Right atrium auricular region (tissue), 2 donors: ENCODE results near the gene AKAP13. TPM values are rescaled to one million over a fixed set of nuclear protein-coding genes. Genes with fewer than 3 reads are reported as not detected.

Source experiments
- DNase-seq: peaks from one replicate; pipeline ENCODE4 v3.0.0-alpha.2; 2019; ENCODE audit warnings: low spot score
- H3K27ac ChIP-seq, 2 donors: fragments of 200-600 bp; sonication (generic); 1 replicate in 1 of 2; 2 replicates in 1 of 2; pipeline ENCODE4 v1.5.1; 2016 to 2019
- H3K27me3 ChIP-seq, 2 donors: fragments of 200-600 bp; sonication (generic); one replicate each; pipeline versions ENCODE4 v1.5.1 to v1.6.0; 2017 to 2019
- H3K36me3 ChIP-seq: fragments of 200-600 bp; sonication (generic); one replicate; pipeline ENCODE4 v1.5.1; 2016
- H3K4me1 ChIP-seq, 2 donors: fragments of 200-600 bp; sonication (generic); one replicate each; pipeline versions ENCODE4 v1.5.1 to v1.6.0; 2017 to 2019
- H3K4me3 ChIP-seq, 2 donors: fragments of 200-600 bp; sonication (generic); 1 replicate in 1 of 2; 2 replicates in 1 of 2; pipeline ENCODE4 v1.5.1; 2017 to 2019; ENCODE audit warnings: mild to moderate bottlenecking in 1 of 2, moderate library complexity in 1 of 2
- H3K9me3 ChIP-seq, 2 donors: fragments of 200-600 bp; sonication (generic); one replicate each; pipeline ENCODE4 v1.5.1; 2019
- CTCF ChIP-seq, 2 donors: fragments of 200-600 bp; sonication (generic); IDR thresholded peaks; one replicate each; pipeline ENCODE4 v1.5.1; 2019; ENCODE audit warnings: antibody characterized with exemption in 2 of 2
- total RNA-seq, 2 donors: library from RNA; depleted of rRNA; stranded (reverse); fragments of >200 nt; gene quantifications; one replicate each; pipeline ENCODE4 v1.1.0, GENCODE V29; 2016

Gene AKAP13
- total RNA-seq, 2 donors from 2014 or later = 293 to 339 TPM

- peaks cover 11% of the 10 kb centered on the region for H3K36me3 ChIP-seq
- peaks cover 0 to 28% of the 10 kb centered on the region in 2 donors for H3K4me1 ChIP-seq
These were observed 155.9 kb downstream of the AKAP13 start for GRCh38 chr15:85536341-85536740.

GRCh38 chr15:85539491-85539890 lies 159.1 kb downstream of the AKAP13 start:
- Histone ChIP-seq H3K36me3 (peaks cover 5% of the 10 kb centered on the region), H3K9me3 (no peaks in the 10 kb centered on the region), H3K4me1 (peaks cover 0 to 27% of the 10 kb centered on the region in 2 donors), H3K27me3 (no peaks in the 10 kb centered on the region), H3K4me3 (no peak overlapping the region), H3K27ac (no peak overlapping the region)
- TF ChIP-seq CTCF (IDR thresholded peaks at IDR 0.05) = no peak
- DNase-seq = no peak

More at GRCh38 chr15:85536341-85536740, 155.9 kb downstream of the AKAP13 start:
- DNase-seq = no peak
- no peak overlapping the region for H3K27ac ChIP-seq
- H3K4me3 ChIP-seq = no peak overlapping the region
- H3K9me3 ChIP-seq = no peaks in the 10 kb centered on the region
- no peak for TF ChIP-seq CTCF (IDR thresholded peaks at IDR 0.05)
- no peaks in the 10 kb centered on the region for H3K27me3 ChIP-seq

- H3K36me3 ChIP-seq = peaks cover under 1% of the 10 kb centered on the region
- no peaks in the 10 kb centered on the region for H3K9me3 ChIP-seq
- H3K27ac ChIP-seq = no peak overlapping the region
- DNase-seq = no peak
- H3K27me3 ChIP-seq = no peaks in the 10 kb centered on the region
- no peak for TF ChIP-seq CTCF (IDR thresholded peaks at IDR 0.05)
- H3K4me3 ChIP-seq = no peak overlapping the region
- peaks cover 0 to 34% of the 10 kb centered on the region in 2 donors for H3K4me1 ChIP-seq
These were observed 159.8 kb downstream of the AKAP13 start for GRCh38 chr15:85540085-85540797.

GRCh38 chr15:85541744-85542143 lies 161.3 kb downstream of the AKAP13 start:
- Histone ChIP-seq H3K4me3 (no peak overlapping the region), H3K36me3 (no peaks in the 10 kb centered on the region), H3K4me1 (peaks cover 0 to 41% of the 10 kb centered on the region in 2 donors), H3K27me3 (no peaks in the 10 kb centered on the region), H3K27ac (no peak overlapping the region), H3K9me3 (no peaks in the 10 kb centered on the region)
- DNase-seq = no peak
- no peak for TF ChIP-seq CTCF (IDR thresholded peaks at IDR 0.05)

DNA sequence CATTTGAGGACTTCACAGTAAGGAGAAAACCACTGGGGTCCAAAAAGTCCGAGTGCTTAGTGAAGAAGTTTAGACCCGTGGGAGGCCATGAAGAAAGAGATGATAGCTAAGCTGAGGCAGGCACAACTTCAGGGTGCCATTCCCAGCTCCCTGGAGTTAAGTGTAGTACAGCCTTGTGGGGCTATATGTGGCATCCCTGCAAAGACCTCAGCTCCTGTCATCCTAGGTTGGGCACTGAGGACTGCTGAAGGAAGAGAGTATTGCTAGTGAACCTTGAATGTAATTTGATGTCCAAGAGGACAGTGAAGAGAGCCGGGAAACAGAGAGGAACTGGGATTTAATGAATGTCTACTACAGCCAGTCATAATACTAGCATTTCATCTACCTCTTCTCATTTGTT lies 162.1 kb downstream of the AKAP13 start:
- no peaks in the 10 kb centered on the region for H3K27me3 ChIP-seq
- H3K27ac ChIP-seq = peak overlapping the region in 1 of 2 donors; percentile 49
- H3K4me3 ChIP-seq = no peak overlapping the region
- no peaks in the 10 kb centered on the region for H3K9me3 ChIP-seq
- H3K36me3 ChIP-seq = no peaks in the 10 kb centered on the region
- peaks cover 0 to 41% of the 10 kb centered on the region in 2 donors for H3K4me1 ChIP-seq
- no peak for DNase-seq
- no peak for TF ChIP-seq CTCF (IDR thresholded peaks at IDR 0.05)
